NCI-H2227 (cell line): ENCODE measurements around the gene SMIM26.
"Not testable (repeated sequence)": the region's sequence is repeated elsewhere in the genome, so short reads cannot be mapped to it uniquely, and the experiment has no call there.

Source experiments
- DNase-seq: peaks from one replicate; lab custom pipeline; 2025; ENCODE audit not compliant: unreplicated experiment; lab: John Stamatoyannopoulos, UW

Gene SMIM26, protein sequence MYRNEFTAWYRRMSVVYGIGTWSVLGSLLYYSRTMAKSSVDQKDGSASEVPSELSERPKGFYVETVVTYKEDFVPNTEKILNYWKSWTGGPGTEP

DNA sequence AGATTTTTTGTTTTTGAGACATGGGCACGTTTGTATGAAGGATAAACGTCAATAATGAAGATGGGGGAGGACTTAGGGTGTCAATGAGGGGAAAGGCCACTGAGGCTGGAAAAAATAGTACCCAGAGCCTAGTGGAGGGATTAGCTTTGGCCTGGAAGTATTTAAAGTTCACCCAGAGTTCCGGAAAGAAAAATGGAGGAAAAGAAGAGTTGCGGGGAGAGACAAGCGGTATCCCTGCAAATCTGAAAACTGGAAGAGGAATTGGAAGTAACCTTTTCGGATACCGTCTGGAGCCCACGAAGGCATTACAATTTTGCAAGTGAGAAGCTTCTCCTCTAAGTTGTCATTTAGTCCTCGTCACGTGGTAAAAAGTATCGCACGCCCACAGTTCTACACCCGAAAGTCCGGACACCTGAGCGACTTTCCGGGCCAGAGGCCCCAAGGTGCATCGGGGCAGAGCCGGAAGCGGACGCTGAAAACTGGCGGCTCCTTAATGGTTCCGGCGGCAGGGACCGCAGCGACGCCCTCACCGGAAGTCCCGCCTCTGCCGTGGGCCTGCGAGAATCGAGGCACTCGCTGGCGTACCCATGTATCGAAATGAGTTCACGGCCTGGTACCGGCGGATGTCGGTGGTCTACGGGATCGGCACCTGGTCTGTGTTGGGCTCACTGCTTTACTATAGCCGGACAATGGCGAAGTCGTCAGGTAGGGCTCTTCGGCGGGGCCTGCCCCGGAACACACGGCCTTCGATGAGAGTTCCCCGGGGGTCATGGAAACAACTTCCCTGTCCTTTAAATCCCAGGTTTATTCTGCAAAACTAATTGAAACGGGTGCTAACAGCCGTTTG lies at the start of gene SMIM26:
SMIM26 (plus strand) TSS at position 541 of the 847 bp plus-strand sequence; CDS start at position 588, 47 bp downstream.
- DNase-seq = peak; percentile 97

DNA sequence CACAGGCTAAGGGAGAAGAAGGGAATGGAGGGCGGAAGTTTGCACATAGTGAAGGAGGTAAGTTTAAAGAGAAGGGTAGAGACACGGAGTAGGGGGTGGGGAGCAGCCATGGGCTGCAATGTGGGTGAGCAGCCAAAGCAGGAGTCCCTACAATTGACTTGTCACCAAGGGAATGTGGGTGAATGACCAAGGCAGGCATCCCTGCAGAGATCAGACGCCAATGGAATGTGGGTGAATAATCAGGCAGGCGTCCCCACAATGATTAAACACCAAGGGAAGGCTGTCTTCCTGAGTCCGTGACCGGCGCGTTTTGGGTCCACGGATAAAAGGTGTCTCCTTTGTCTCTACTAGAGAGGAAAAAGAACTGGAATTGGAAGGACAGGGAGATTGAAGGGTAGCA lies 45.2 kb upstream of the SMIM26 start:
- not testable (repeated sequence) for DNase-seq

DNA sequence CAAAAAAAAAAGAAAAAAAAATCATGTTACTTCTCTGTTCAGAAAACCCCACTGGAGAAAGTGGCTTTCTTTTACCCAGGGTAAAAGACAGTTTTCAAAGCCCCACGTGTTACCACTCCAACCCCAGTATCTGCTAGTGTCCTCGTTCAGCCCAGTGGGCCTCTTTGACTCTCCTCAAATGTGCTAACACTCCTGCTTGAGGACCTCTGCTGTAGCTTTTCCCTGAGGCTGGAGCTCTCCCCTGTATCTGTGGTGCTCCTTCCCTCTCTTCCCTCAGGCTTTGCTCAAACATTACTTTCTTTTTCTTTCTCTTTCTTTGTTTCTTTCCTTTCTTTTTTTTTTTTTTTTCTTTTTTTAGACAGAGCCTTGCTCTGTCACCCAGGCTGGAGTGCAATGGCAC lies 44.2 kb upstream of the SMIM26 start:
- no peak for DNase-seq

DNA sequence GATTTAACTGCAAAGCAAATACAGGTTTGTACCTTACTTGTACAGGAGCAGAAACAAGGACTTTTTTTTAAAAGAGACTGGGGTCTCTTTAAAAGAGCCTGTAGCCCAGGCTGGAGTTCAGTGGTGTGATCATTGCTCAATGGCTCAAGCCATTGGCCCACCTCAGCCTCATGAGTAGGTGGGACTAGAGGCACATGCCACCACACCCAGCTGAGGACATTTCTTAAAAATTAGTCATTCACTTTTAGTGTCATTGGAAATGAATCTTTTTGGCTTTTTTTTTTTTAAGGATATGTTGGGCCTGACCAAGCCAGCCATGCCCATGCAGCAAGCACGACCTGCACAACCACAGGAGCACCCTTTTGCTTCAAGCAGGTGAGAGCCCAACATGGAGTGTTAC lies 42.6 kb upstream of the SMIM26 start:
- no peak for DNase-seq

DNA sequence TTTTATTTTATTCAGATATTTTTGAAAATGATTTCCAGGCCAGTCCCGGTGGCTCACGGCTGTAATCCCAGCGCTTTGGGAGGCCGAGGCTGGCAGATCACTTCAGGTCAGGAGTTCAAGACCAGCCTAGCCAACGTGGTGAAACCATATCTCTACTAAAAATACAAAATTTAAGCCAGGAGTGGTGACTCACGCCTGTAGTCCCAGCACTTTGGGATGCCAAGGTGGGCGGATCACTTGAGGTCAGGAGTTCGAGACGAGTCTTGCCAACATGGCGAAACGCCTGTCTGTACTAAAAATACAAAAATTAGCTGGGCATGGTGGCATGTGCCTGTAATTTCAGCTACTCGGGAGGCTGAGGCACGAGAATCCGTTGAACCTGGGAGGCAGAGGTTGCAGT lies 40.5 kb upstream of the SMIM26 start:
- not testable (repeated sequence) for DNase-seq

DNA sequence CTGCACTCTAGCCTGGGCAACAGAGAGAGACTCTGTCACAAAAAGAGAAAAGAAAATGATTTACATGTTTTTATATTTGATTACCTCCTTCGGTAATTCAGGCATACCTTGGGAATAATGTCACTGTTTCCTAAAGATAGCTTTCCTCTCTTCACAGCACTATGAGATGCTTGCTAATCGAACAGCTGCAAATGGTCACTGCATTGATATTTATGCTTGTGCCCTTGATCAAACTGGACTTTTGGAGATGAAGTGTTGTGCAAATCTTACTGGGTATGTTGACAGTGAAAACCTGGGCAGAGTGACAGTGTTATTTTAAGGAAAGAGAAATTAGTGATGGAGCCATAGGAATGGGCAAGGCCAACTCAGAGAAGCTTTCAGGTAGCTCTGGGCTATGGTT lies 39.9 kb upstream of the SMIM26 start:
- DNase-seq = no peak

DNA sequence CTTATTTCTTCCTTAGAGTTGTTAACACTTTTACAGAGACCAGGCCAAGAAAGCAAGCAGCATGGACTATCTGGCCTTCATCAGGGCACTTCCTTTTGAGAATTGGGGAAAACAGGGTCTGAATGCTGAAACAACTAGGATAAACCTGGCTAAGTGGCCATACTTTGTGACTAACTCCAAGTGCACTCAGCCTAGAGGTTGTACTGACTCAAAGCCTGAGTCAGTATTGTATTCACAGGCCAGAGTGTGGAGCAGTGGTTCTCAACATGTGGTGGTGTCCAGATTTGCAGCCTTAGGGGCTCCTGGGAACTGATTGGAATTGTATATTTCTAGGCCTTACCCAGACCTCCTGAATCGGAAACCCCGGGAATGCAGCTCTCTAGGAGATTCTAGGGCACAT lies 39.4 kb upstream of the SMIM26 start:
- DNase-seq = no peak

DNA sequence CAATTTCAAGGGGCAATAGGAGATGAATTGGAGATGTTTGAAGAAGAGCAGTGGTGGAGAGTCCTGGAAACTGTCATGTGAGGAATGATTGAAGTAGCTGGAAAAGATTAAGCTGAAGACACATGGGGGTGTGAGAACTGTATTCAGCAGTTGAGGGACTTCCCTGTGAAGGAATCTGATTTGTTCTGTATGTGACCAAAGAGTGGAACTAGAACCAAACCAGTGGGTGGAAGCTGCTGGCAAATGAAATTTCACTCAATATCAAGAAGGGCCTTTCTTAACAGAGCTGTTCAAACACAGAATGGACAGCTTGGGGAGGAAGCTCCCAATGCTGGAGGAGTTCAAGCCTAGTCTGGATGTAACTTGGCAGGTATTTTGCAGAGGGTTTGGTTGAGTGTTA lies 38.2 kb upstream of the SMIM26 start:
- DNase-seq = no peak

DNA sequence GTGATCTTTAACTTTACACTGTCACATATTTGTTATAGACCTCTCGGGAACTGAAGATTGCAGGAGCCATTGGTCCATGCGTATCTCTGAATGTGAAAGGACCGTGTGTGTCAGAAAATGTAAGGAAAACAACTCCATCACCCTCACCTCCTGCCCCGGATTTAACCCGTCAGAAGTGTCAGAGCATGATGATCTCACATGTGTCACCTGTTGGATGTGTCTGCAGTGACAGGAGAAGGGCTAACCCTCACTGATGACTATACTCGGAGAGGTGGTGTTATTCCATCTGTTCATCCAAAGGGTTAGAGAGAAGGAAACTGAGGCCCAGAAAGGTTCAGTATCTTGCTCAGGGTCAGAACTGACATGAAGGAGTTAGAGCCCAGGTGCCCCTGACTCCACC lies 34.6 kb upstream of the SMIM26 start:
- no peak for DNase-seq

DNA sequence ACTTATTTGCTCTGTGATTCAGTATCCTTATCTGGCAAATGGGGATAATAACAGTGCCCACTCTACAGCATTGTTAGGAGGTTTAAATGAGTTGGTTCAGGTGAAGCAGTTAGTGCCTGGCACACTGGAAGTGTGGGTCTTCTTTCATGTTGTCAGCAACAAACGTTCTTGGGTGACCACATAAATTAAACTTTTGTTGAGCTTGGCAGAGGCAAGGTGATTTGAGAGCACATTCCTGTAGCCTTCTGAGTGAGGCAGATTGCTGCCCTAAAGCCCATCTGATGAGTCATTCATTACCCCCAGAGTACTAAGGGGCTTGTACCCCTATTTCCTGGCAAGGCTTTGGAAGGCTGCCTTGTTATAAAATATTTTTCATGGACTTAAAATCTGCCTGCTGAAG lies 33.7 kb upstream of the SMIM26 start:
- no peak for DNase-seq

DNA sequence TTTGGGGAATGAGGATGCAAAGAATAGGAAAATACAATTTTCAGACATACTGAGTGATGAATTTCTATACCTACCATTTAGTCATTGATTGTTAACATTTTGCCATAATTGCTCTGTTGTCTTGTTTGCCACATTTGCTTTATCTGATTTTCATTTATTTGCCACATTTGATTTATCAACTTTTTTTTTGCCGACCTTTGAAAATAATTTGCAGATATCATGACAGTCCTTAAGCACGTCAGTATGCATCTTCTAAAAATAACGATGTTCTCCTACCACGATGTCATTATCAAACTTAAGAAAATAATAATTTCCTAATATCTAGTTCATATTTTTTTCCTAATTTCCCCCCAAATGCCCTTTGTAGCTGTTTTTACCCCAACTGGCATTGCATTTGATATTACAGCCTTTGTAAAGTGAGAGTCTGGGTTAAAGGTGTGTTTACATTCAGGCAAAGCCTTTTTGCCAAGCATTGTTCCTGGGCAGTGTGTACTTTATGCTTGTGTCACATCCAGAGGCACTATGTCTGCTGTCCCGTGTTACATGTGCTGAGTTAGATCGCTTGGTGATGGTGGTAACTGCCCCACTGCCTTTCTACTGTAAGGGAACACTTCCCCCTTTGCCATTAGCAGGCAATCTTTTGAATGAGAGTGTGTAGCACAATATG lies 33.1 kb upstream of the SMIM26 start:
- DNase-seq = no peak

DNA sequence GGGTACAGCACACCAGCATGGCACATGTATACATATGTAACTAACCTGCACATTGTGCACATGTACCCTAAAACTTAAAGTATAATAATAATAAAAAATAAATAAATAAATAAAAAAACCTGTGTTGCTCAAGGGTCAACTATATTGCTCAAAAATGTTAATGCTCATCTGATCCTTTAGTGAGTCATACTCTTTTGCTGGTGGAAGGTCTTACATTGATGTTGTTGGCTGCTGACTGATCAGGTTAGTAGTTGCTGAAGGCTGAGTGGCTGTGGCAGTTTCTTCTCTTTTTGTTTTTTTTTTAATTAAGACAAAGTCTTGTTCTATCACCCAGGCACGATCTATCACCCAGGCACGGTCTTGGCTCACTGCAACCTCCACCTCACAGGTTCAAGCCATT lies 29.6 kb upstream of the SMIM26 start:
- DNase-seq = no peak

DNA sequence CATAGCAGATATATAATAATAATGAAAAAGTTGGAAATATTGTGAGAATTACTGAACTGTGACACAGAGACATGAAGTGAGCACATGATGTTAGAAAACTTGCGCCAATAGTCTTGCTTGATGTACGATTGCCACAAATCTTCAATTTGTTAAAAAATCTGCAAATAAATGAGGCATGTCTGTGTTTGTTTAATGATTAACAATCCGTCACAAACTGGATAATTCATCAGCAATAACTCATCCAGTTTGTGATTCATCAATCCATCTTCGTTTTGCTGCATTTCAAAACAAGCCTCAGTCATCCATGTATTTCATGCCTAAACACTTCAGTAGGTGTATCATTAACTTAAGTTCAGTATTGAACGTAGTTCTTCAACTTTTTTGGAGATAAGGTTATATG lies 25.5 kb upstream of the SMIM26 start:
- no peak for DNase-seq

DNA sequence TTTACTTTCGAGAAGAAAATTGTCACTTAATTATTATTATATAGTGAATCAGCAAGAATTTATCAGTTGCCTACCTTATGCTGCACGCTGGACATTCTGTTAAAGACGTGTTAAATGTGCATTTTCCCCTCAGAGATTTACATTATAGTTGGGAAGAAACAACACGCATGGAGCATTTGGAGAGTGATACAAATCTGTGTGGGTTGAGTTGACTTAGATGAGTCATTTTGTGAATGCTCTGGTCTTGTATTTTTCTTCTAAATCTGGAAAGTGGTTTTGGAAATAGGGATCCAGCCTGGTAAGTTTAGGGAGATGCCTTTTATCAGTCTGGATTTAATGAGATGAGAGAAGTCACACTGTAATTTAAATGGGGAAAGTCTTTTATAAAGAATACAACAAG lies 24.0 kb upstream of the SMIM26 start:
- no peak for DNase-seq

DNA sequence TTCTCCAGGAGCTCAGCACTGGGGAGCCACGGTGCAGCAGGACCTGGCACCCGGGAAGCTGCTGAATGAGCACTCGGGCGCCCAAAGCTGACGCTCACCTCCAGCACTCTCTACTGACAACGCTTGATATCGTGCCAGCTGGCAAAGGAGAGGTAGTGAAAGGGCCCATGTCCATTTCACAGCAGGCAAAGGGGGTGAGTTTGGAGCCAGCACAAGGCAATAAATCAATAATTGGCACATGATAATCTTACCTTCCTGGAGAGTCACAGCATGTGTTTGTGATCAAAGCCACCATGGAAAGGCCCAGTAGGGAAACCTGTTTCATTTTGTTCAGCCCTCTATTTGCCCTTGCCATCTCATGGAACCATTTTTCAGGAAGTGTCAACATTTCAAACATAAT lies 23.3 kb upstream of the SMIM26 start:
- peak; percentile 27 for DNase-seq

DNA sequence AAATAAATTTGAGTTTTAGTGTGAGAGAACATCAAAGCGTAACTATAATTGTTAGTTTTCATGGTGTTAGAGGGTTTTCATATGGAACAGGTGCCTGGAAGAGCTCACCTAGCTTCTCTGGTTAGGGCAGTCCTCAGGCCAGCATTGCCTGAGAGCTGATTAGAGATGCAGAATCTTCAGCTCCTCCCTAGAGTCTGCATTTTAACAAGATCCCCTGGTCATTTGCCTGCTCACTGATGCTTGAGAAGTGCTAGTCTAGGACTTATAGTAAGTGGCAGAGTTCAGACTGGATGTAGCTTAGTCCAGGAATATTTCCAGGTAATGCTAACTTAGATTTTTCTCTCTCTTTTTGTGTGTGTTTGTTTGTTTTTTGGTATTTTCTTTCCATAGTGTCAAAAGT lies 21.7 kb upstream of the SMIM26 start:
- no peak for DNase-seq

DNA sequence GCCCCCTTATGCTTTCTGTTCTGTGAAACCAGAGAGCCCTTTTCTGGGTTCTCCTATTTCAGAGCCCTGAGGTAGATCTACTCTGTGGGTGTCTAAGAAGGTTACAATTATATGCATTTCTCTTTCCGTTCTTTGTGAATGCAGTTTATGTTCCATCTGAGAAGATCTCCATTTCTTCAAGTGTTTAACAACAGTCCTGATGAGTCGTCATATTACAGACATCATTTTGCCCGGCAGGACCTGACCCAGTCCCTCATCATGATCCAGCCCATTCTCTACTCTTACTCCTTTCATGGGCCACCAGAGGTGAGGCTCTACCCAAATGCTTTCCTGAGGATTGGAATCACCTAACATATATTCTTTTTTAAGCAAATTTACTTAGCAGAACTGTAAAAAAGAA lies 18.8 kb upstream of the SMIM26 start:
- no peak for DNase-seq

DNA sequence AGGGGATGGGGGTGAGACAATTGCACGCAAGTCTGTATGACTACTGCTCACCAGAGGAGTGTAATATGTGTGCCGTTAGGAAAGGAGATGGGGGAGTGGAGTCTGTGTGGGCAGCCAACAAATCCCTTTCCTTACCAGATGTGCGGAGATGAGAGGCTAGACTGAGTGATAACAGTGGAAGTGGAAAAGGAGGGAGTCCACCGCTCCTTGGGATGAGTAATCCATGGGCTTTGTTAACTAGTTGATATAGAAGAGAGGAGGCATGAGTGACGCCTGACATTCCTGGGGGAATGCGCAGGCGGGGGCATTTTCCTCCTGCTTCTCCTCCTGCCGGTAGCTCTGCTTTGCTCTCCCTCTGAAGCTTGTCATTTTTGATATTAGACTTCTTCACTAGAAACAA lies 13.5 kb upstream of the SMIM26 start:
- DNase-seq = no peak

DNA sequence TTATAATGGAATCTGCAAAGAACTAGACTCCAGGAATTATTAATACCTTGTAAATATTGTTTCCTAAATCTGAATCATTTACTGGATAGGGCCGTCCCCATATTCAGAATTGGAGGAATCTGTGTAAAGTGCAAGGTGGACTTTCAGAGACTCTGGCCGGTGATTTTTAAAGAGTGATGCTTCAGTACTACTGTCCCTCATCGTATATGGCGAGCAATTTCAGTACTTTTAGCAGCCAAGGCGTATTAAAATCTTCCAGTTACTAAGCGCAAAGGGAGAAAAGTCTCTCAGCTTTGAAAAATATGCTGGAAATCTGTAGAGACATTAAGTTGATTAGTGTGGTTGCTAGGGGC lies 483 bp downstream of the SMIM26 start:
- DNase-seq = peak; percentile 50

DNA sequence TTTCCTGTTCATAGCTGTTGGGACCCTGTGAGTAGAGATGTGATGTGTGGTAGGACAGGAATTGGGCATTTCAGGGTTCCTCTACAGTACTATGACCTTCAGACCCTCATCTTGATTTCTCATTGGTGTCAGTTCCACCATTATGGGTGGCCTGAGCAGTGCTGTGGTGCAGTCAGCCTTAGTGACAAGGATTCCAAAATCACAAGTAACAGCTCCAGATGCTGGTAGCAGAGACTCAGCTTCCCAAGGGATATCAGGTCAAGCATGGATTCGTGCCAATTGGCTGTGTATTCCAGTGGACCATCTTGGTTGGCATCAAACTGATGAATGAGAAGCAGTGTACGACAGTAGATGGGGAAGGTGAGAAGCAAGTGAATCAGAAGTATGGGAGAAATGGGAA lies 3.8 kb downstream of the SMIM26 start:
- DNase-seq = no peak

DNA sequence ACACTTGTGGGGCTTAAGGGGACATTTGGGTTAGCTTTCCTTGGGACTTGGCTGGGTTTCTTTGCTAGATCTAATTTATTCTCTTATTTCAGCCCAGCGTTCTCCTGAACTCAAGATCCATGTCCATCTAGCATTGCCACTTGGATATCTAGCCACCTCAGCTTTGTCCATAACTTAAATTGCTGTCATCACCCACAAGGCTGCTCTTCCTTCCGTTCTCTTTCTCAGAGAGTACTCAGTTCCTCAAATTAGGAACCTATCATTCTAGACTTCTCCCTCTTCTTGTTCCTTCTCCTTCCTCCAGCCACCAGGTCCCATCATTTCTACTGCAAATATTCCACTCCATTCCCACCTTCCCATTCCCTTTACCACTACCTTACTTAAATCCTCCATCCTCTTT lies 4.3 kb downstream of the SMIM26 start:
- no peak for DNase-seq

DNA sequence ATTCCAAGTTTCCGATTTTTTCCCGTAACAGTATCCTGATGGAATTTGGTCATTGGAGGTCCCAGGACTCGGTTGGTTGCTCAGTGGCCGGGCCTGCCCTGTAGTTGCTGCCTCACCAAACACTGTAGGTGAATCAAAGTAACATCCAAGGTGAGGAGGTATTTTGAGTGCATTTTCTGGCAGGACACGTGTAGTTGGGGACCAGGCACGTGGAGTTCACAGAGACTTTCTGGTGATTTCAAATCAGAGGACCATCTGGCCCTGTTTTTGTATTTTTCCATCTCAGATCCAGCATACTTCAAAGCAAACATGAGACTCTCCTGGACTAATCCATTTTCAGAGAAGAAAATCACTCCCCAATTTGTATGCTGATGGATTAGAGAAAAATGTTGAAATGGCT lies 10.7 kb downstream of the SMIM26 start:
- DNase-seq = no peak

DNA sequence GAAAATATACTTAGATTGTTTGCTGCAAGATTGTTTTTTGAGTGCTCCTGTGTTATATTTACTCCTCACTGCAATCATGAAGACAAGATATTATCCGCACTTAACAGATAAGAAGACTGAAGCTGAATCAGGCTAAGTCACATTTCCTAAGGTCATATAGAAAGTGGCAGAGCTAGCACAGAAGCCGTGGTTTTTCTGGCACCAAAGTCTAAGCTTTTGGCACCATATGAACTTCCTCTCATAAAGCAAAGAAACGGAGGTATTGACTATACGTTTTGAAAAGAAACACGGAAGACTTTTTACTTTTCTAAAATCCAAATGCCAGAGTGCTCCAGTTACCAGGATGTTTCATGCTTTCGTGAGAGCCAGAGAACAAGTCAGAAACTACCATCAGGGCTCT lies 11.3 kb downstream of the SMIM26 start:
- no peak for DNase-seq
